ENCODE data around the gene SCAI.

The SCAI gene

GRCh38 chr9:124894035-124894740 lies 249.1 kb downstream of the SCAI start:
- DNase-seq (ENCODE audit: low read depth in 4 of 4, low spot score in 1 of 4): no peak
